HepG2 (cell line): Measurements from ENCODE around the gene BIRC7. TPM values are rescaled to one million over a fixed set of nuclear protein-coding genes. Genes with fewer than 3 reads are reported as not detected.
A peak's percentile ranks its signal among the peaks of the same experiment; 100 is the strongest.

ENCODE experiments used
- FOSL1 ChIP-seq: sonication (generic); formaldehyde crosslinking; IDR thresholded peaks from 2 replicates; pipeline ENCODE4 v1.9.0; 2021; ENCODE audit warnings: missing genetic modification reagents, borderline replicate concordance
- HES4 ChIP-seq: sonication (generic); formaldehyde crosslinking; IDR thresholded peaks from 2 replicates; pipeline ENCODE4 v1.9.0; 2021; ENCODE audit warnings: mild to moderate bottlenecking, missing genetic modification reagents, borderline replicate concordance
- IKZF4 ChIP-seq: sonication (generic); formaldehyde crosslinking; IDR thresholded peaks from 2 replicates; pipeline ENCODE4 v1.5.1; 2020; ENCODE audit warnings: borderline replicate concordance, mild to moderate bottlenecking, low read depth, missing genetic modification reagents; ENCODE audit errors: not compliant biosample characterization
- MAF1 ChIP-seq: sonication (generic); formaldehyde crosslinking; IDR thresholded peaks from 2 replicates; pipeline ENCODE4 v1.5.0; 2020; ENCODE audit warnings: missing genetic modification reagents, borderline replicate concordance
- MATR3 ChIP-seq: sonication (generic); formaldehyde crosslinking; IDR thresholded peaks from 2 replicates; pipeline ENCODE4 v1.4.0; 2020; ENCODE audit warnings: missing genetic modification reagents
- NR2C2 ChIP-seq: sonication (generic); formaldehyde crosslinking; IDR thresholded peaks from 2 replicates; pipeline ENCODE4 v1.4.0; 2020; ENCODE audit warnings: missing genetic modification reagents, mild to moderate bottlenecking, moderate library complexity, borderline replicate concordance
- SALL1 ChIP-seq: sonication (generic); formaldehyde crosslinking; IDR thresholded peaks from 2 replicates; pipeline ENCODE4 v1.8.0; 2022; ENCODE audit warnings: mild to moderate bottlenecking, missing genetic modification reagents
- SMAD1 ChIP-seq: sonication (generic); formaldehyde crosslinking; IDR thresholded peaks from 2 replicates; pipeline ENCODE4 v1.4.0; 2020; ENCODE audit warnings: missing genetic modification reagents, low read depth, mild to moderate bottlenecking, borderline replicate concordance
- TEAD2 ChIP-seq: sonication (generic); formaldehyde crosslinking; IDR thresholded peaks from 2 replicates; pipeline ENCODE4 v1.9.0; 2021; ENCODE audit warnings: missing genetic modification reagents
- ZBTB38 ChIP-seq: sonication (generic); formaldehyde crosslinking; IDR thresholded peaks from 2 replicates; pipeline ENCODE4 v1.5.1; 2020; ENCODE audit warnings: mild to moderate bottlenecking, missing genetic modification reagents
- ZFP36L2 ChIP-seq: sonication (generic); formaldehyde crosslinking; IDR thresholded peaks from 2 replicates; pipeline ENCODE4 v1.4.0; 2020; ENCODE audit warnings: missing genetic modification reagents
- ZNF317 ChIP-seq: sonication (generic); formaldehyde crosslinking; IDR thresholded peaks from 2 replicates; pipeline ENCODE4 v1.5.0; 2020; ENCODE audit warnings: mild to moderate bottlenecking, missing genetic modification reagents
- ZNF44 ChIP-seq: sonication (generic); formaldehyde crosslinking; IDR thresholded peaks from 2 replicates; pipeline ENCODE4 v1.5.1; 2020; ENCODE audit warnings: mild to moderate bottlenecking, missing genetic modification reagents
- ZNF672 ChIP-seq: sonication (generic); formaldehyde crosslinking; IDR thresholded peaks from 2 replicates; pipeline ENCODE4 v1.8.1; 2022; ENCODE audit warnings: missing genetic modification reagents
- ZNF746 ChIP-seq: sonication (generic); formaldehyde crosslinking; IDR thresholded peaks from 2 replicates; pipeline ENCODE4 v1.8.0; 2022; ENCODE audit warnings: mild to moderate bottlenecking, missing genetic modification reagents
- ZNF775 ChIP-seq: sonication (generic); formaldehyde crosslinking; IDR thresholded peaks from 2 replicates; pipeline ENCODE4 v1.4.0; 2020; ENCODE audit warnings: missing genetic modification reagents, mild to moderate bottlenecking, moderate library complexity, borderline replicate concordance
- ZNF883 ChIP-seq: sonication (generic); formaldehyde crosslinking; IDR thresholded peaks from 2 replicates; pipeline ENCODE4 v1.5.1; 2020; ENCODE audit warnings: mild to moderate bottlenecking, missing genetic modification reagents; ENCODE audit errors: not compliant biosample characterization
- polyA plus RNA-seq, 8 experiments: library from polyadenylated mRNA; depleted of rRNA in 3 of 8; stranded (reverse) in 7 of 8; unstranded in 1 of 8; fragments of >200 nt; fragmentation: Illumina TruSeq in 4 of 8; extraction: Trizol in 4 of 8; gene quantifications; 2 replicates each; pipeline versions ENCODE4 v1.2.1 to v1.2.3, GENCODE V29; 2011 to 2016; ENCODE audit warnings: low read depth in 4 of 8, missing spikeins in 1 of 8, mixed read lengths in 1 of 8; ENCODE audit not compliant: insufficient read depth in 1 of 8
- total RNA-seq, 5 experiments: library from RNA; depleted of rRNA; stranded (reverse); fragments of >200 nt; fragmentation: Illumina TruSeq; extraction: Trizol; gene quantifications; 2 replicates each; pipeline ENCODE4 v1.2.3, GENCODE V29; 2016; ENCODE audit warnings: low read depth in 1 of 5
- TF ChIP-seq, protein P1 (sequence below): sonication (generic); formaldehyde crosslinking; IDR thresholded peaks from 2 replicates; pipeline ENCODE4 v1.4.0; 2020; ENCODE audit warnings: missing genetic modification reagents
- TF ChIP-seq, protein P2 (sequence below): sonication (generic); formaldehyde crosslinking; IDR thresholded peaks from 2 replicates; pipeline ENCODE4 v1.8.0; 2022; ENCODE audit warnings: missing genetic modification reagents, mild to moderate bottlenecking, borderline replicate concordance
- TF ChIP-seq, protein P3 (sequence below): sonication (generic); formaldehyde crosslinking; IDR thresholded peaks from 2 replicates; pipeline ENCODE4 v1.5.1; 2020; ENCODE audit warnings: missing genetic modification reagents, mild to moderate bottlenecking, borderline replicate concordance
- TF ChIP-seq, protein P4 (sequence below): IDR thresholded peaks from 2 replicates; pipeline ENCODE4 v1.6.1; 2016; ENCODE audit warnings: missing compliant biosample characterization, missing genetic modification reagents, borderline replicate concordance

BIRC7 gene
- total and polyA plus RNA-seq, 2 of the 13 experiments (the other 11 are each of a cell fraction or from before 2014, with no cell fraction given): 0.27 to 5.1 TPM

DNA sequence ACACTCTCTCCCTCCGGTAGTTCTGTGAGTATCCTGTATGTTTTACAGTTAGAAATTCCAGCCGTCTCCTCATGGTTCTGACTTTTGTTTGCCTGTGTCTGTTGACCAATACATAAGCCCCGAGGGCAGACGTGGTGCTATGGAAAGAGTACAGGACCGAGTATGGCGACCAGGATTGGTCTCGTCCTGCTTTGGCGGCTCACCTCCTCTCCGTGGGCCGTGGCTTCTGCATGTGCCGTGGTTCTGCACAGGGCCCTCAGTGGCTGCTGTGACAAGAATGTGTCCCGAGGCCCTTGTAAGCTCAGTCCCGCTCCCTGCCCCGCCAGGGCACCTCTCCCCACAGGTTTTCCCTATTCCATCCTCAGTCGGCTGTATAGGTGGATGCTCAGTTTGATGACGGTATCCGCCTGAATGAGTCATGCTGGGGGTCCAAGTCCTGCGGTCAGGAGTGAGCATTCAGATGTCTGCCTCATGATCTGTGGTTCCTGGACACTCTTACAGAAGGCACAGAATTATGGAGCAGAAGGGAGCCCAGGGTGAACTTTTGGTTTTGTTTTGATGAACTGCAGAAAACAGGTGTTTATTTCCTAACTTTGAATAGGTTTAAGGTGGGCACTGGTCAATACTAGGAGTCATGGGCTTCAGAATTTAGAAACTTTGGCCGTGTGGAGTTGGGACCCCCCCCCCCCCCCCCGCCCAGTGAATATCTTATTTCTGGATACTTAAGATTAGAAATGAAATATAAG lies 38.1 kb downstream of the BIRC7 start (continued):
- TF ChIP-seq, protein P1, sequence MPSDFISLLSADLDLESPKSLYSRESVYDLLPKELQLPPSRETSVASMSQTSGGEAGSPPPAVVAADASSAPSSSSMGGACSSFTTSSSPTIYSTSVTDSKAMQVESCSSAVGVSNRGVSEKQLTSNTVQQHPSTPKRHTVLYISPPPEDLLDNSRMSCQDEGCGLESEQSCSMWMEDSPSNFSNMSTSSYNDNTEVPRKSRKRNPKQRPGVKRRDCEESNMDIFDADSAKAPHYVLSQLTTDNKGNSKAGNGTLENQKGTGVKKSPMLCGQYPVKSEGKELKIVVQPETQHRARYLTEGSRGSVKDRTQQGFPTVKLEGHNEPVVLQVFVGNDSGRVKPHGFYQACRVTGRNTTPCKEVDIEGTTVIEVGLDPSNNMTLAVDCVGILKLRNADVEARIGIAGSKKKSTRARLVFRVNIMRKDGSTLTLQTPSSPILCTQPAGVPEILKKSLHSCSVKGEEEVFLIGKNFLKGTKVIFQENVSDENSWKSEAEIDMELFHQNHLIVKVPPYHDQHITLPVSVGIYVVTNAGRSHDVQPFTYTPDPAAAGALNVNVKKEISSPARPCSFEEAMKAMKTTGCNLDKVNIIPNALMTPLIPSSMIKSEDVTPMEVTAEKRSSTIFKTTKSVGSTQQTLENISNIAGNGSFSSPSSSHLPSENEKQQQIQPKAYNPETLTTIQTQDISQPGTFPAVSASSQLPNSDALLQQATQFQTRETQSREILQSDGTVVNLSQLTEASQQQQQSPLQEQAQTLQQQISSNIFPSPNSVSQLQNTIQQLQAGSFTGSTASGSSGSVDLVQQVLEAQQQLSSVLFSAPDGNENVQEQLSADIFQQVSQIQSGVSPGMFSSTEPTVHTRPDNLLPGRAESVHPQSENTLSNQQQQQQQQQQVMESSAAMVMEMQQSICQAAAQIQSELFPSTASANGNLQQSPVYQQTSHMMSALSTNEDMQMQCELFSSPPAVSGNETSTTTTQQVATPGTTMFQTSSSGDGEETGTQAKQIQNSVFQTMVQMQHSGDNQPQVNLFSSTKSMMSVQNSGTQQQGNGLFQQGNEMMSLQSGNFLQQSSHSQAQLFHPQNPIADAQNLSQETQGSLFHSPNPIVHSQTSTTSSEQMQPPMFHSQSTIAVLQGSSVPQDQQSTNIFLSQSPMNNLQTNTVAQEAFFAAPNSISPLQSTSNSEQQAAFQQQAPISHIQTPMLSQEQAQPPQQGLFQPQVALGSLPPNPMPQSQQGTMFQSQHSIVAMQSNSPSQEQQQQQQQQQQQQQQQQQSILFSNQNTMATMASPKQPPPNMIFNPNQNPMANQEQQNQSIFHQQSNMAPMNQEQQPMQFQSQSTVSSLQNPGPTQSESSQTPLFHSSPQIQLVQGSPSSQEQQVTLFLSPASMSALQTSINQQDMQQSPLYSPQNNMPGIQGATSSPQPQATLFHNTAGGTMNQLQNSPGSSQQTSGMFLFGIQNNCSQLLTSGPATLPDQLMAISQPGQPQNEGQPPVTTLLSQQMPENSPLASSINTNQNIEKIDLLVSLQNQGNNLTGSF: no peak
- TF ChIP-seq, protein P2, sequence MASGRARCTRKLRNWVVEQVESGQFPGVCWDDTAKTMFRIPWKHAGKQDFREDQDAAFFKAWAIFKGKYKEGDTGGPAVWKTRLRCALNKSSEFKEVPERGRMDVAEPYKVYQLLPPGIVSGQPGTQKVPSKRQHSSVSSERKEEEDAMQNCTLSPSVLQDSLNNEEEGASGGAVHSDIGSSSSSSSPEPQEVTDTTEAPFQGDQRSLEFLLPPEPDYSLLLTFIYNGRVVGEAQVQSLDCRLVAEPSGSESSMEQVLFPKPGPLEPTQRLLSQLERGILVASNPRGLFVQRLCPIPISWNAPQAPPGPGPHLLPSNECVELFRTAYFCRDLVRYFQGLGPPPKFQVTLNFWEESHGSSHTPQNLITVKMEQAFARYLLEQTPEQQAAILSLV (CRISPR knock-in tag): peak; percentile 69; the same call in 1 of the 2 replicates
- TF ChIP-seq IKZF4 (CRISPR knock-in tag) (peak; percentile 32), ZFP36L2 (CRISPR knock-in tag) (no peak), SALL1 (peak; percentile 45; the same call in 1 of the 2 replicates), ZBTB38 (CRISPR knock-in tag) (0 out of 2 replicates have a peak, but pooled peaks have one; percentile 34), HES4 (CRISPR knock-in tag) (0 out of 2 replicates have a peak, but pooled peaks have one; percentile 52), NR2C2 (CRISPR knock-in tag) (no peak), ZNF44 (CRISPR knock-in tag) (0 out of 2 replicates have a peak, but pooled peaks have one; percentile 59), MATR3 (CRISPR knock-in tag) (no peak), ZNF883 (CRISPR knock-in tag) (peak; percentile 52), TEAD2 (CRISPR knock-in tag) (no peak), ZNF317 (CRISPR knock-in tag) (peak; percentile 73; the same call in 1 of the 2 replicates), ZNF672 (CRISPR knock-in tag) (no peak), SMAD1 (CRISPR knock-in tag) (no peak), ZNF746 (CRISPR knock-in tag) (no peak), FOSL1 (CRISPR knock-in tag) (peak; percentile 66; the same call in 1 of the 2 replicates), ZNF775 (no peak), MAF1 (CRISPR knock-in tag) (no peak)
- TF ChIP-seq, protein P3, sequence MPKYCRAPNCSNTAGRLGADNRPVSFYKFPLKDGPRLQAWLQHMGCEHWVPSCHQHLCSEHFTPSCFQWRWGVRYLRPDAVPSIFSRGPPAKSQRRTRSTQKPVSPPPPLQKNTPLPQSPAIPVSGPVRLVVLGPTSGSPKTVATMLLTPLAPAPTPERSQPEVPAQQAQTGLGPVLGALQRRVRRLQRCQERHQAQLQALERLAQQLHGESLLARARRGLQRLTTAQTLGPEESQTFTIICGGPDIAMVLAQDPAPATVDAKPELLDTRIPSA (CRISPR knock-in tag): no peak
- TF ChIP-seq, protein P4, sequence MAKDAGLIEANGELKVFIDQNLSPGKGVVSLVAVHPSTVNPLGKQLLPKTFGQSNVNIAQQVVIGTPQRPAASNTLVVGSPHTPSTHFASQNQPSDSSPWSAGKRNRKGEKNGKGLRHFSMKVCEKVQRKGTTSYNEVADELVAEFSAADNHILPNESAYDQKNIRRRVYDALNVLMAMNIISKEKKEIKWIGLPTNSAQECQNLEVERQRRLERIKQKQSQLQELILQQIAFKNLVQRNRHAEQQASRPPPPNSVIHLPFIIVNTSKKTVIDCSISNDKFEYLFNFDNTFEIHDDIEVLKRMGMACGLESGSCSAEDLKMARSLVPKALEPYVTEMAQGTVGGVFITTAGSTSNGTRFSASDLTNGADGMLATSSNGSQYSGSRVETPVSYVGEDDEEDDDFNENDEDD (CRISPR knock-in tag): no peak
